Fibroblast of skin of left quadriceps (primary cell): ENCODE data around the gene RASSF4.

ENCODE experiments used
- DNase-seq, 2 experiments: peaks; one replicate each; pipeline ENCODE4 v3.0.0-alpha.2; 2013; ENCODE audit warnings: low read depth in 2 of 2

Gene RASSF4

GRCh38 chr10:44928462-44928861, 31.1 kb upstream of the RASSF4 start:
- DNase-seq, result no peak

- DNase-seq, result no peak
These were observed 30.0 kb upstream of the RASSF4 start for GRCh38 chr10:44929356-44930255.

GRCh38 chr10:44930904-44931620, 28.5 kb upstream of the RASSF4 start:
- no peak for DNase-seq

GRCh38 chr10:44931621-44932516, 27.7 kb upstream of the RASSF4 start:
- DNase-seq, result no peak

GRCh38 chr10:44932517-44933450, 26.8 kb upstream of the RASSF4 start:
- peak; percentile 45 to 49 for DNase-seq

GRCh38 chr10:44933451-44934321, 25.9 kb upstream of the RASSF4 start:
- DNase-seq, result no peak

- DNase-seq, result no peak
These were observed 25.0 kb upstream of the RASSF4 start for GRCh38 chr10:44934416-44935200.

GRCh38 chr10:44935201-44935965, 24.2 kb upstream of the RASSF4 start:
- peak; percentile 37 to 48 for DNase-seq

- DNase-seq, result no peak
These were observed 23.7 kb upstream of the RASSF4 start for GRCh38 chr10:44935966-44936295.

- DNase-seq, result no peak
These were observed 23.2 kb upstream of the RASSF4 start for GRCh38 chr10:44936314-44936975.

- DNase-seq, result no peak
These were observed 22.2 kb upstream of the RASSF4 start for GRCh38 chr10:44937196-44938005.

GRCh38 chr10:44938956-44939355, 20.6 kb upstream of the RASSF4 start:
- no peak for DNase-seq

- DNase-seq, result no peak
These were observed 19.8 kb upstream of the RASSF4 start for GRCh38 chr10:44939691-44940401.

GRCh38 chr10:44944354-44944753, 15.2 kb upstream of the RASSF4 start:
- DNase-seq, result no peak

GRCh38 chr10:44946205-44946604, 13.4 kb upstream of the RASSF4 start:
- no peak for DNase-seq
